ENCODE measurements around the gene TENT4A.

Gene TENT4A

DNA sequence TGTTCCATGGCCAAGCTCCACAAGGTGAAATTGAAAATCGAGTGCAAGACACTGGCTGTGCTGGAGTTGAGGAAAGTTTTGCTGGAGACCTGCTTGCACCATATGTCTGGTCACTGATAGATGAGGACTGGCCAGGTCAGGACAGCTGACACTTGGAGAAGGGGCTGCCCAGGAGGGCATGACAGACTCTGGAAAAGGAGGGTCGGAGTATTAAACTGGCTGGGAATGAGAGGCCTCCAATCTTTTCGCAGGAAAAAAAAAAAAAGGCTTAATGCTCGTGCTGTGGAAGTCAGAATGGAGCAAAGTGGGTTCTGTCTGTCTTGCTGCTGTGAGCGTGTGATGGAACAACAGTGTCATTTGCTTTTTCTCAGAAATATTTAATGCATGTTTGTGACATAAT, 5.5 kb downstream of the TENT4A start:
- no peak for DNase-seq

DNA sequence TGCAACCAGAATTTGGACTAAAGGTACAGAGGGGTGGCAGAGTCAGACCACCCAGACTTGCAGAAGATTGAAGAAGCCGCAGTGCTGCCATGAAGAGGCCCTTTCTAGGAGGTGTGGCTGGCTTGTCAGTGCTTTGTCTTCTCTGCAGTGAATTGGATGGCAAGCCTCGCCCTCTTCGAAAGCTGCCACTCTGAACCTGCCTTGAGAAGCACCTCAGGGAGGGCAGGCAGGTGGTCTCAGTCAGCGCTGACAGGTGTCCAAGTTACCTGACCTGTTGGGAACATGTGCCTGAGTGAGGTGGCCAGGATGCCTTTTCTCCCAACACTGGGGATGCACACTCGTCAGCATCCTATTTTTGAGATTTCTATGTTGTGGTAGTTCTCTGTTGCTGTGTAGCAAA, 6.2 kb downstream of the TENT4A start:
- DNase-seq = no peak

DNA sequence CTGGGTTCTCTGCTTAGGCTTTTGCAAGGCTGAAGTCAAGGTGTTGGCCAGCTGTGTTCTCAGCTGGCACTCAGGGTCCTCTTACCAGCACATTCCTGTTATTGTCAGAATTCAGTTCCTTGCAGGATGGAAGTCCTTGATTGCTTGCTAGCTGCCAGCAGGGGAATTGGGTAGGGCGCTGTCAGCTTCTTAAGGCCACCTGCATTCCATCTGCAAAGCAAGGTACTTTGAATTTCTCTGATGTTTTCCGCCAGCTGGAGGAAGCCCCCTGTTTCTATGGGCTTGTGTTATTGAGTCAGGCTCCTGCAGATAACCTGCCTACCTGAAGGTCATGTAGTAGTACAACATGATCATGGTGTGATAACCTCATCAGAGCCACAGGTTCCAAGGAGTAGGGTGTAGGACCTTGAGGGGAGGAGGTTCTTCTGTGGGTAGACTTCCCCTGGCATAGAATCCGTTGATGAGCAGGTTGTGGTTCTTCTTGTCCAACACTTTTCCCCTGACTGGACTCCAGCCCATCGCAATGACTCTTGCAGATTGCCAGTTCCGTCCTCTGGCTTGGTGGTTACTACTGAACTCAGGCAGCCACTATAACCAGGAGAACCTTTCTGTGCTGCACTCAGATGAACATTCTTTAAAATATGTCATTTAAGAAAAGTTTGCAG, 6.8 kb downstream of the TENT4A start:
- DNase-seq = no peak

DNA sequence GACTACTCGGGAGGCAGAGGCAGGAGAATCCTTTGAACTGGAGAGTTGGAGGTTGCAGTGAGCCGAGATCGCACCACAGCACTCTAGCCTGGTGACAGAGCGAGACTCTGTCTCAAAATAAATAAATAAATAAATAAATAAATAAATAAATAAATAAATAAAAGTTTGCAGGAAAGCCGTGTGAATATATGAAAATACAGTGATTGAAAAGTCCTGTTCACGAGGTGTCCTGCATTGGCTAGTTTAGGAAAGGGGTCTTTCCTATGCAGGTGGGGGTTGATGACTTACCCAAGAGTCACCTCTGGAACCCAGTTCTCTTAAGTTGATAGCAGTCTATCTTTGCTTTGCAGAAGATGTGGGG, 7.3 kb downstream of the TENT4A start:
- DNase-seq = no peak

DNA sequence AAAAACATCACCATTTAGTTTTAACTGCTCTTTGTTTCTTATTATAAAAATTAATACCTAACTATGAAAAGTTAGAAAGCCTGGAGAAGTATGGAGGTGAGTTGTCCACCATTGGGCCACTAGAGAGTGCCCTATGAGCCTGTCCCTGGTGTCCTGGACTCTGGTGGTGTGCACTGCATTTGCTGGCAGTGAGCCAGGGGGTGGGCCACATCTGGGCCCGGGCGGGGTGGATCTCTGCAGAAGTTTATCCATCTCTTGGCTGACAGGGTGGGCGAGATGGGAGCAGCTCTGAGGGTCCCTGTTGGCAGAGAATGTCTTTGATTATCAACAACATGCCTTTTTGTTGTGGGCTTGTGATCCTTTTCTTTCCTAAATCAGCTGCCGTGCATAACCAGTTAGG, 8.2 kb downstream of the TENT4A start:
- DNase-seq = no peak

DNA sequence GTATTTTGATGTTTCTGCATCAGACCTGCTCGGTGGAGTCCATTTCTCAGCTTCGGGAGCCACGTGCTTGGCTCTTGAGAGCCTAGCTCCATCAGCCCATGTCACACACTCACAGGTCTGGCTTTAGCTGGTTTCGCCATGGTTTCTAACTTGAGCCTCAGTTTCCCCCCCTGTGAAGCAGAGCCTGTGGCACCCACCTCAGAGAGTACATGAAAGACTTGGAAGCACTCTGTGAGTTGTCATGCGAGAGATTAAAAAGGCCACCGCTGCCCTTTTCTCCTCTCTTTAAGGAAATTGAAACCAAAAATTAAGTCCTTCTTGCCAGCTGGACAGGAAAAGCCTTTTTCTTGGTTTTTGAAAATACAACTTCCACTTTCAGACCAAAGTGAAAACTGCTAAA, 8.8 kb downstream of the TENT4A start:
- no peak for DNase-seq

DNA sequence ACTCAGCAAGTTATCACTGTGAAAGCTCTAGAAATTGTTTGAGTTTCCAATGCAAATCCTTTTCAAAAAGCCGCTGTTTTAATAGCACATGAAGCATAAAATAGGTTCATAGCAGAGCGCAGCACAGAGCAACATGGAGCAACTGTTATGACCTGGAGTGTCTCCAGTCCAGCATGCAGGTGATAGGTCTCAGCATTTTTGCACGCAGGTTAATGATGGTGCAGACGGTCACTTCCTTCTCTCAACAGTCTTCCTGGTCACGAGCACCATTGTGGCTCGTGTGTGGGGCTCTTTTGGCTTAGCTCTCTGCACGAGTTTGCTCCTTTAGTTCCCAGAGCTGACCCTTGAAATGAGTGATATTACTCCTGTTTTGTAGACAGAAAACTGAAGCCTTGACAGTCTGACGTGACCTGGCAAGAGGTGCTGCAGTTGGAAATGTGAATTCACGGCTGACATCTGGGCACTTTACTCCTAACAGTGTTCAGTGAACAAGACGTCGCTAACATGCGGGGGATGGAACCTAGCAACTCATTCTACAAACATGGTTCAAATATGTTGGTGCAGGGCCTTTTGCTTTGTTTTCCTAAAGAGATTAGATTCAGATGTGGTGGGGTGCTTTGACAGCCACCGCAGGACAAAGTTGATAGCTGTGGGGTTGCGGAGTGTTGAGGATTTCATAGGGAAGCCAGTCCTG, 10.0 kb downstream of the TENT4A start:
- DNase-seq = no peak

DNA sequence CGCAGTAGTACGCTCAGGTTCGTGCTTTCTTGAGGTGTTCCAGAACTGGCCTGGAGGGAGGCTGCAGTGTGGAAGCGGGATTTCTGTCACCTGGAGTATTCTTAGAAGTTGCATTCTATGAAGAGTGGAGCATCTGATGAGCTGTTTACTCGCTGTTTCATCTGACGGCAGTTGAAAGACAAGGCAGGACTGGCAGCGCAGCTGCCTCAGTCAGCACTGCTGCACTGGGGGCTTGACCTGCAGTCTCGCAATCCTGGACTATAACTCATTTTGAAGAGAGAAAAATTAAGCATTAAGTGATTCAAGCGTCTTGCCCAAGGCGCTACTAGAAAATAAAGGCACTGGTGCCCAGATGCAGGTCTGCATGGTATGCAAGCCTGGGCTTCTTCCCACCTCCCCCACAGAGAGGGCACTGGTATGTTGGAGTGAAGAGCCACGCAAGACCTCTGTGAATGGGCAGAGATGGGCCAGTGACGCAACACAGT, 10.6 kb downstream of the TENT4A start:
- DNase-seq = no peak

DNA sequence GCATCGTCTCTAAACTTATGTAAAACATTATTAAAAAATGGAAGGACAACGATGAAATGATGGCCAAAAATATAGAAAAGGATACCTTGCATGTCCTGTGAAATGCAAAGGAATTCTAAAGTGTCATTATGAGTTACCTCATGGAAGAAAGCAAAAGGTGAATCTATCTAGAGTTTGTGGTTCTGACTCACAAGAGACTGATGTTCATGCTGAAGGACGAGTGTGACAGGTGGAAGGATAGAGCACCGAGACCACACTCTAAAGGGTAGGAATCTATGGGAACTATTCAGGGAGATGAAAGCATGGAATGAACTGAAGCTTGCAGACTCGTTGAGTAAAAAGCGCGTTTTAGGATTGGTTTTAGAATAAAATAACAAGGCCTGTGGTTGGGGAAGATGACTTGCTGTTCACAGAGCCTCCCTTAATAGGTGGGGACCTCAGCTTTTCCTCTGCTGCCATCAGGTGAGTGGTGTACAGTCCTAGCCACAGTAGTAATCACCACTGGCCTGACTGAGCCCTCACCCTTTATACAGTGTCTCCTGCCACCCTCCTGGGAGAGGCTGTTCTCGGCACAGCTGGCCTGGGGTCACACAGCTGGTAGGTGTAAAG, 11.2 kb downstream of the TENT4A start:
- DNase-seq = no peak

DNA sequence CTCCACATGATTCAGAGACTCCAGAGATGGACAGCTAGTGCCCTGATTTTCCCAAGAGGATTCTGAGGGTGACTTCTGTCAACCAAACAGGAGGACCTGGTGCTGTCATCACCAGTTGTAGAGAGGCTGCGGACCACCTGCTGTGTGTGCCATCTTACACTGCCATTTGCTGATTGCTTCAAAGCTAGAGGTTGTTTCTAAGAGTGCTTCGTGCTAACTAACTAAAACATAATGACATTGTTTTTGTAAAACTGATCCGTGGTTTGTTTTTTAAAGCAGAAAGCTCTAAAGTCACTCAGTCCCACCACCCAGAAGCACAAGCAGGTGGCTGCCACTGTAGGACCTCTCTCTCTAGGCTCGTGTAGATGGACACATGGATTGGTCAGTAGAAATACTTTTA, 12.2 kb downstream of the TENT4A start:
- no peak for DNase-seq

DNA sequence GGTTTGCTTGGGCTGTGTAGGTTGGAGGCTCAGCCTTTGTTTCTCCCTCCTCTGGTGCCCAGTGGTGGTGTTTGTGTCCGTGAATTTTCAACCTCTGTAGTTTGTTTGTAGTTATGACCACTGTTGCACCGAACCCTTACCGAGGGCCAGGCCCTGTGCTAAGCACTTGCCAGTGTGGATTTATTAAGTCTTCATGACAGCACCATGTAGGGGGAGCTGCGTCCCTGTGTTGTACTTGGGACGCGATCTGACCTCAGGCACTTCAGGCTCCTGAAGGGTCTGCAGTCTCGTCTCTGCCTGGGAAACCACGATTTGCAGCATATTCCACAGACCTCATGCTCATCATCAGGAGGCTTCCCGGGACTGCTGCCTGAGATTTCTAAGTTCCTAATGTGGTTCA, 12.8 kb downstream of the TENT4A start:
- DNase-seq = no peak

DNA sequence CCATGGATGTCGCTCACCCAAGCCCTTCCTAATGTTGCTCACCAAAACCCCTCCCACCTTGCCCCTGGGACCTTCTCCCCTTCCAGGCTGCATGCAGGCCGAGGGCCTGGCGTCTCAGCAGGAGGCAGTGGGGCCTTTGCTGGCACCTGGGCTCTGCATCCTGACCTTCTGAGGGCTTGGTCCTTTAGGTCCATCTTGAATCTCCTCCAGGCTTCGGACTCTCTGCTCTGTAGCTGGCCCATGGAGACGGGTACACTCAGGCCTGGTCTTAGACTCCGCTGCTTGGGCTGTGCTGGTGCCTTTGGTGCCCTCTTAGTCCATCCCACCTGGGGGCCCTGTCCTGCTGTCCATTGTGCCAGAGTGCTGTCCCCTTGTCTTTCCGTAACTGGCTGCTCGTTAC, 14.0 kb downstream of the TENT4A start:
- DNase-seq = no peak

DNA sequence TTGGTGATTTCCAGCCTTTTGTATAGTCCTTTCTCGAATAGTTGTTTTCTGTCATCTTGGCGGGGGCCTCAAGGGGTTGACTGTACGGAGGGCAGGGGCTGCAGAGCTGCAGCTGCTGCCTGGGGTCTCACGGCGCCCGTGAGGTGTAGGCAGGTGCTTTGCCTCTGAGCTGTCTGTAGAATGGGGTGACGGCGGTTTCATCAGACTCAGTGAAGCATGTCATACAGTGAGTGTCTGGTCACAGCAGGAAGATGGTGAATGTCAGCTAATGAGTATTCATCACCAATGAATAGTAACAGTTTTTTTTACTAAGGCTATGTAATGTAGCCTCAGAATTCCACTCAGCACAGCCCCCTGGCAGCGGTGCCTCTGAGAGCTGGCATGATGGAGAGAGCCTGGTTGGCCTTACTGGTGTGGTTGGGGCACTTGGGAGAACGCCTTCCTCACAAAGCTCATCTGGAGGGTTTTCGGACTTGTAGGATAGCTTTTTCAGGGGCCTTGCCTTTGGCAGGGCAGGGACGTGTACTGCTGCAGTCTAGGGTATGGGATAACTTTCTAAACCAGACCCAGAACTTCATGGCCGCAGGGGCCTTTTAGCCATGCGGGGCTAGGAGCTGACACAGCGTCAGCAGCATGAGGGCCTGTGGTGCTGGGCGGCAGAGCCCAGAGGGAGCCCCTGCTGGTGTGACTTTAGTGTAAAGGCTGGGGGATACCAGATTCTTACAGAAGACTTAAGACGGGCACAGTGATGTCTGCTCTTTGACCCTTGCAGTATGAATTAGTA, 15.0 kb downstream of the TENT4A start:
- peak; percentile 28 for DNase-seq

DNA sequence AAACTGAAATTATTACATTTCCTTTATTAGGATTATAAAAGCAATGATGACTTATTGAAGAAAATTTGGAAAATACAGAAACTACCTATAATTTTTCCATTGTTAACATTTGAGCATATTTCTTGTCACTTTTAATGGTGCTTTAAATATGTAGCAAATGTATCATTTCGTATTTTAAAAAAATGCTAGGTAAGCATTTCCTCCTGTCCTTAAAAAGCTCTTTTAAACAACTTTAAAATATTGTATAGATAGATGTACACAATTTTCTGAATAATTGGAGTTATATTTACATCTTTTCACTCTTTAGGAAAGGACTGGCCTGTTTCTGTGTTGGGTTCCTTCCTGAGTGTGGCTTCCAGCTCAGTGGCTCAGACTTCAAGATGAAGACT, 15.6 kb downstream of the TENT4A start:
- DNase-seq = no peak

DNA sequence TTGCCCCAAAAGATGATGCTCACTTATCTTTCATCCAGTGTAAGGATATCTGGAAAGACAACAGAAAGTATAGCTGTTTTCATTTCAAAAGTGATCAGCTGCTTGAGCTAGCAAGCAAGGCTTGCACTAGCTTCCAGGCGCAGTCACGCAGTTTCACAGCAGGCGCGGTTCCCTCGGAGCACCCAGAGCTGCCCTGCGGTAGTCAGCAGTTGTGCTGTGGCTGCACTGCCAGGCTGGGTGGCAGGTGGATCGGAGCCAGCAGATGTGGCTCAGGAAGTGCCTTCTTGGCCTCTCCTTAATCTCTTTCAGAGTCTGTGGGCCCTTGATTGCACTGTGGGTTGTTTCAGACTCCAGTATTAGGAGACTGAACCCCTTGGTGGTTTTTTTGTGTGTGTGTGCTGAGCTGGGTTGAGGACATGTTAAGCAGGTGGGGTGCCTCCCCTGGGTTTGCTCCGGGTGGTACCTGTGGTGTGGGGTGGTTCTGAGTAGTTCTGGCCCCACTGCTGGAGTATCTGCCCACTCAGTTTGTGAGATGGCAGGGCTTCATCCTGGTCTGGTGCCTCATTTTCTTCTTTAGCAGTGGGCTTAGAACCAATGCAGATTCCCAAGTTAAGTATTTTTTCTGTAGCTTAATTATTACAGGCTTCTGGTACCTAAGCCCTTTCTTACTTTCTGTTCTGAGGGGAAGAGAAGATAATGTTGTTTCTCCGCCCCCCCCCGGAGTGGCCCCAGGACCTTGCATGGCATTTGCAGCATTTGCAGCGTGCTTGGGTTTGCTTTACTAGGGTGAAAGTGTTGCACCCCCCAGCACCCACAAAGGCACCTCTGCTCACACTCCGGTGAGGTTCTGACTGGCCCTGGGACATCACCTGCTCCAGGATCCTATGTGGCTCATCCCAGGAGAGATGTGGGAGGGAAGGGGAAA, 16.4 kb downstream of the TENT4A start:
- DNase-seq = no peak

DNA sequence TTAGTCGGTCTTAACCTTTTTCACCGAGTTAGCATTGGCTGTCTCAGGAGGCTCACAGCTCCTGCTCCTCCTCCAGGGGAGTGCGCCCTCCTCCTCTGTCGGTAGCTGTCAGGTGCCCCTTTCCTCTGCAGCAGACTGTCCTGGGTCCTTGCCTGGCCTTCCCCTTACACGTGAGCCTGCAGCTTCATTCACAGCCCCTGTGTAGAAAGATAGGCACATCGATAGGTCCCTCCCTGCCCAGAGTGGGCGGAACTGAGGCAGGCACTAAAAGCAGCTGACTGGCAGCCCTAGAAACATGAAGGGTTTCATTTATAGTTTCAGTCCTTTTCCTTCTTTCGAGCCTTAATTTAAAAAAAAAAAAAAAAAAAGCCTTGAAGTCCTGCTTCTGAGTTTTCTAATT, 17.2 kb downstream of the TENT4A start:
- DNase-seq = no peak

DNA sequence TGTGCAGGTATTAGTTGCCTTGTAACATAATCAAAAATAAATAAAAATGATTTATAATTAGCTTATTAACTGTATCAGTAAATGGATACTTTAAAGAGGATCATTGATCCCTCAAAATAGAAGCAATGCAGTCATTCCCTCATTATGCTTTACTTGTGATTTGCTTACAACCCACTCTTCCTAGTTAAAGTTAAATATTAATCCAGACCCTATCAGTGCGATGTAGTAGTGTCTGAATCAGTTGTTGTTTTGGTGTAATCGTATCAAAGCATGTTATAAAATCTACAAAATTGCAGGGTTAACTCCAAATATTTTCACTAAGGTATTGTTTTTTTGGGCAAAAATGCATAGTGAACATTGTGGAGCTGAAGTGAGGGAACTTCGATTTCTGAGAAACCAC, 17.6 kb downstream of the TENT4A start:
- no peak for DNase-seq

DNA sequence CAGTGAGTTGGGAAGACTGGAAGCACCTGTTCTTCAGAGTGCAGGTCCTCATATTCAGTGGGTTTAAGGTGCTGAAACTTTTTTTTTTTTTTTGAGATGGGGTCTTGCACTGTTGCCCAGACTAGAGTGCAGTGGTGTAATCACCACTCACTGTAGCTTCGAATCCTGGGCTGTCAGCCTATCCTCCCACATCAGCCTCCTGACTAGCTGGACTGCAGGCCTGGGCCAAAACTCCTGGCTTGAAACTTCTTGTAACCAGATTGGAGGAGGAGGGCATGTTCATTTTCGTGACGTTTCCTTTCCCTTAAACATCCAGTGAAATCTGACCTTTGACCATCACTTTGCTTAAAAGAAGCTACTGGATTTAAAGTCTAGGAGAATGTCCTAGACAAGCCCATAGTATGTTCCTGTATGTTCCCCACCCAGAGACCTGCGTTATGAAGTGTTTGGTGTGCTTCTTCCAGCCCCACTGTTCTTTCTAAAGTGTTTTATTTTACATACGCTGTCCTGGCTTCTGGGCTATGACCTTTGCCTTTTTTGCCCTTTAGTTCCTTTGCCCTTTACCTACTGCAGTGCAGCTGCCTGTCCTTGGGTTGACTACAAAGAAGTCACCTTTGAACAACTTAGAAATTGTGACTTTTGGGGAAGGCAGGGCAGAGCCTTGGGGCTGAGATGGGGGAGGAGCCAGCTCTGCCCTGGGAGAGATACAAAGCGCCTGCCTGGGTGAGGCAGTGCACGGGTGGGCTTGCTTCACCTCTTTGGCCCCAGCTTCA, 18.4 kb downstream of the TENT4A start:
- no peak for DNase-seq

DNA sequence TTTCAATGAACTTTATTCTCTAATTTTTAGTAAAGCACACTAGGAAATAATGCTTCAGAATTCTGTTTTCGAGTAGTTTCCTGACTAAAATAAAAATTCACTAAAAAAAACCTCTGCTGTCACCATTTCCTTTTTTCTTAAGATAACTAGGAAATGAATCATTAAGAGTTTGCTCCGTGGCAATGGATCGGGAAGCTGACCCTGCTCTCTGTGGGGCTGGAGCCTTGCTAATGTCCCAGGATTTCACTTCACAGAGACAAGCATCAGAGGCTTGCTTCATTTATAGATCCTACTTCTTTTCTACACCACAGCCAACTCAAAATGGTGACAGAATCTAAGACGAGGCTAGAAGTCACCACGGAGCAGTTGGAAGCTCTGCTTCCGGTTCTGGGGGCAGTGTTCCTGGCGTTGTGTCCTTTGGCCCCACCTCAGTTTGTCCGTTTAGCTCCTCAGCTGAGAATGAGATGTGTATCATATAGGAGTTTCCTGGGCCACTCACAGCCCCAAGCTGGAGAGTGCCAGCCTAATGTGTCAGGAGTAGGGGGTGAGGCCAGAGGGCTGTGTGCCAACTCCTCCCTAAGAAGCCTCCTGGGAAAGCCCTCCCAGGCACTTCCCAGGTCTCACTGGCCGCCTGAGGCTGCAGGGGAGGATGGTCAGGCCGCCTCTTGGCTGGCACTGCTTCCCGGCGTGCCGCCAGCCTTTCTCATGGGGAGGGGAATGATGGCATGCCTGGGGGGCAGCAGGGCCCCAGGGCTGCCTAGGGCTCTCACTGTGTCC, 19.6 kb downstream of the TENT4A start:
- DNase-seq = no peak

DNA sequence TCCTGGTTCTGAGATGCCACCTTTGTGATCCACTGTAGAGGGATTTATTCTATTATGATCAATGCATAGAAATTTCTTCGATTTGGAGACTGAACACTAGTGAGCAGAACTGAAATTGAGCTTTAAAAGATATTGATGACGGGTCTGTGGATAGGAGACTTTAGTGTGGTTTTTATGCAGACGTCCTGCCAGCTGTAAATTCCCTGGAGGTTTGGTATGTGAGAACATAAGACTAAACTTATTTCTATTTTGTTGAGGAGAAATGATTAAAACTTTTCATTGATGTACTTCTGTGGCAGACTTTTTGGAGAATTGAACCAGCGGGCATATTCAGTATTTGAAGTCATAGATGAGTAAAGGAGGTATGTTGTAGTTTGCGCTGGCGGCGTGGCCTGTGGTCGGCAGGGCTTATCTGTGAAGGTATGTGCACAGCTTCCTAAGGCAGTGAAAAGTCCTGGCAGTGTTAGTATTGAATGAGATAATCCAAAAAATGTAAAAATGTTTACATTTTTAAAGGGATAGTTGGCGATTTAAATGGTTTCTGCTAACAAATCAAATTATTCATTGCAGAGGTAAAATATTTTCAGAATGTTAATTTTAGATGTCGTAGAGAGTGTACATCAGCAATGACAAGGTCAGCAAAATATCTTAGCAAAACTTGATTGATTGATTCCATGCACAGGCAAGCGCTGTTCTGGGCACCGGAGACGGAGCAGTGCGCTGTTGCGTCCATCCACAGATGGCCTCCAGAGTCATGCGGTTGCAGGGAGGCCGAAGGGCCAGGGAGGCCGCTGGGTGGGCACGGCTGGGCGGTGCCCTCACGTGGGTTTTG, 20.4 kb downstream of the TENT4A start:
- DNase-seq = no peak

Measured in NCI-H1417 treated with DMSO at 0.1 percent for 48 hours (cell line).